OCI-LY3 (cell line): ENCODE results near the gene ZNF548.

Source experiments
- EZH2phosphoT487 ChIP-seq: fragments of 200-600 bp; shearing (Covaris generic); IDR thresholded peaks from 2 replicates; pipeline ENCODE4 v1.6.1; 2018; ENCODE audit warnings: antibody characterized with exemption, mixed run types, low read depth
- TF ChIP-seq, protein P1 (sequence below): fragments of 200-600, 300-600 bp; sonication (generic); IDR thresholded peaks from 2 replicates; pipeline ENCODE4 v1.5.1; 2014; ENCODE audit warnings: antibody characterized with exemption, low read length, low read depth

DNA sequence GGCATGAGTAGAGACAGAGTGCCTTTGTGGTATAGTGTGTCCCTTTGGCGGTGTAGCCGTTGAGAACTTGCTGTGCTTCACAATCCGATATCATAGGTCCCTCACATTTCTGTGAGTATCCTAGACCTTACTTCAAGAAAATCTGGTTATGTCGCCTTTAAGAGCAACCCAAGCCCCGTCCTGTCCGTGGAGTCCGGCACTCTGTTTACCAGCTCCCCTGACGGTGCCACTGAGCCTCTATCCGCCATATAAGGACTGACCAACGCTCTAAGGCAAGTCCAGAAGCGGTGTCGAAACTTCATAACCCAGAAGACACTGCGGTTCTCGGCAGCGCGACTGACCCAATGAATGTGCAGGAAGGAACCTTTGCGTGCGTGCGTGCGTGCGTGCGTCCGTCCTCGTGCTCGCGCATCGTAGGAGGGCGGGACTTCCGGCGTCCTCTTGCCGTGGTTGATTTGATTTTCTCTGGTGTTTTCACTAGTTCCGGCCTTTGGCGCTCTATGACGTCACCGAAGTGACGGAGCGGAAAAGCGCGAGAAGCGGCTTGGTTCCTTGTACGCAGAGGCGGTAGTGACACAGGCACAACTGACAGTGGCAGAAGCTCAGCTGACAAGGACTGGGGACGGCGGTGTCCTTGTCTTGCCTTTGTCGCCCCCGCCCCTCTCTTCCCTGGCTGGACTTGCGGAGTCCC is 26.5 kb upstream of the ZNF548 start, which contains the start of the genes TRAPPC2B and ZNF547:
- TF ChIP-seq, protein P1, sequence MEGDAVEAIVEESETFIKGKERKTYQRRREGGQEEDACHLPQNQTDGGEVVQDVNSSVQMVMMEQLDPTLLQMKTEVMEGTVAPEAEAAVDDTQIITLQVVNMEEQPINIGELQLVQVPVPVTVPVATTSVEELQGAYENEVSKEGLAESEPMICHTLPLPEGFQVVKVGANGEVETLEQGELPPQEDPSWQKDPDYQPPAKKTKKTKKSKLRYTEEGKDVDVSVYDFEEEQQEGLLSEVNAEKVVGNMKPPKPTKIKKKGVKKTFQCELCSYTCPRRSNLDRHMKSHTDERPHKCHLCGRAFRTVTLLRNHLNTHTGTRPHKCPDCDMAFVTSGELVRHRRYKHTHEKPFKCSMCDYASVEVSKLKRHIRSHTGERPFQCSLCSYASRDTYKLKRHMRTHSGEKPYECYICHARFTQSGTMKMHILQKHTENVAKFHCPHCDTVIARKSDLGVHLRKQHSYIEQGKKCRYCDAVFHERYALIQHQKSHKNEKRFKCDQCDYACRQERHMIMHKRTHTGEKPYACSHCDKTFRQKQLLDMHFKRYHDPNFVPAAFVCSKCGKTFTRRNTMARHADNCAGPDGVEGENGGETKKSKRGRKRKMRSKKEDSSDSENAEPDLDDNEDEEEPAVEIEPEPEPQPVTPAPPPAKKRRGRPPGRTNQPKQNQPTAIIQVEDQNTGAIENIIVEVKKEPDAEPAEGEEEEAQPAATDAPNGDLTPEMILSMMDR = no peak
- no peak for TF ChIP-seq EZH2phosphoT487
